B cell (primary cell): ENCODE data around the gene NGEF. TPM values are rescaled to one million over a fixed set of nuclear protein-coding genes. Genes with fewer than 3 reads are reported as not detected.

Source experiments
- ATAC-seq: fragments of 200-7000 bp; cut with Tn5 transposase; one replicate; pipeline ENCODE4 v1.10.0; 2021; ENCODE audit warnings: low read depth, mild to moderate bottlenecking, moderate number of reproducible peaks, moderate library complexity
- CTCF ChIA-PET: fragments of 350-600 bp; sonication (Branson Sonifier 250); formaldehyde crosslinking; loops from one replicate; lab custom pipeline; 2021; ENCODE audit warnings: antibody characterized with exemption, inconsistent platforms; lab: Charles Lee
- POLR2A ChIA-PET: fragments of 350-600 bp; sonication (Branson Sonifier 250); formaldehyde crosslinking; loops from one replicate; lab custom pipeline; 2021; ENCODE audit warnings: antibody characterized with exemption; lab: Charles Lee
- DNase-seq: peaks from one replicate; pipeline ENCODE4 v3.0.0; 2013
- H2AFZ ChIP-seq: 2 replicates; pipeline ENCODE4 v1.6.1; 2012; ENCODE audit warnings: mild to moderate bottlenecking, low read depth, low read length; ENCODE audit not compliant: insufficient read depth, poor library complexity, severe bottlenecking
- H3K27ac ChIP-seq, 2 donors: 1 replicate in 1 of 2; 2 replicates in 1 of 2; pipeline ENCODE4 v1.5.1; 2012 to 2013; ENCODE audit warnings: low read length in 2 of 2, mild to moderate bottlenecking in 2 of 2, moderate library complexity in 1 of 2
- H3K27me3 ChIP-seq, 4 experiments: fragments of 200-600 bp in 1 of 4; sonication (generic) in 1 of 4; replicated peaks in 1 of 4; 1 replicate in 2 of 4; 2 replicates in 2 of 4; pipeline versions ENCODE4 v1.6.1 to v1.7.0; 2013 to 2016; ENCODE audit warnings: low read length in 3 of 4, mild to moderate bottlenecking in 2 of 4, mixed read lengths in 1 of 4, moderate library complexity in 1 of 4; ENCODE audit not compliant: insufficient read depth in 4 of 4, control insufficient read depth in 3 of 4; ENCODE audit errors: control extremely low read depth in 1 of 4
- H3K36me3 ChIP-seq, 2 experiments: replicated peaks in 1 of 2; 1 replicate in 1 of 2; 2 replicates in 1 of 2; pipeline versions ENCODE4 v1.6.1 to v1.7.1; 2013; ENCODE audit warnings: low read length in 1 of 2; ENCODE audit not compliant: insufficient read depth in 2 of 2, control insufficient read depth in 1 of 2; ENCODE audit errors: control extremely low read depth in 1 of 2, extremely low read depth in 1 of 2
- H3K4me1 ChIP-seq, 2 donors: fragments of 200-600 bp in 1 of 2; sonication (generic) in 1 of 2; 1 replicate in 1 of 2; 2 replicates in 1 of 2; pipeline versions ENCODE4 v1.5.1 to v1.6.1; 2013 to 2017; ENCODE audit warnings: low read length in 2 of 2; ENCODE audit not compliant: control insufficient read depth in 2 of 2, insufficient read depth in 2 of 2
- H3K4me2 ChIP-seq: replicated peaks from 2 replicates; pipeline ENCODE3; 2012; ENCODE audit warnings: mild to moderate bottlenecking, low read depth, low read length; ENCODE audit not compliant: poor library complexity, severe bottlenecking
- H3K4me3 ChIP-seq, 5 experiments: fragments of 200-600 bp in 1 of 5; sonication (generic) in 1 of 5; 1 replicate in 3 of 5; 2 replicates in 2 of 5; pipeline versions ENCODE4 v1.5.1 to v1.7.0; 2011 to 2016; ENCODE audit warnings: low read length in 4 of 5, mild to moderate bottlenecking in 4 of 5, low read depth in 2 of 5, control low read depth in 1 of 5, moderate library complexity in 1 of 5; ENCODE audit not compliant: insufficient read depth in 1 of 5; ENCODE audit errors: control extremely low read depth in 1 of 5, extremely low read depth in 1 of 5
- H3K79me2 ChIP-seq: fragments of 200-600 bp; sonication (generic); one replicate; pipeline ENCODE4 v1.6.0; 2016; ENCODE audit warnings: low read length; ENCODE audit not compliant: control insufficient read depth, insufficient read depth
- H3K9ac ChIP-seq: fragments of 200-600 bp; sonication (generic); 2 replicates; pipeline ENCODE4 v1.6.1; 2017; ENCODE audit warnings: mild to moderate bottlenecking, low read length, moderate library complexity
- H3K9me3 ChIP-seq, 3 donors: one replicate each; pipeline versions ENCODE4 v1.6.1 to v1.7.1; 2013; ENCODE audit warnings: low read length in 2 of 3; ENCODE audit not compliant: control insufficient read depth in 2 of 3, insufficient read depth in 1 of 3; ENCODE audit errors: control extremely low read depth in 1 of 3
- H4K20me1 ChIP-seq: 2 replicates; pipeline ENCODE4 v1.6.0; 2012; ENCODE audit warnings: mild to moderate bottlenecking, low read length; ENCODE audit not compliant: insufficient read depth, control insufficient read depth, poor library complexity, severe bottlenecking
- H3K27ac Mint-ChIP-seq: one replicate; pipeline ENCODE4 v1.8.0; 2021; ENCODE audit warnings: mixed read lengths
- H3K27me3 Mint-ChIP-seq: one replicate; pipeline ENCODE4 v1.8.0; 2021; ENCODE audit warnings: mixed read lengths
- H3K4me1 Mint-ChIP-seq: one replicate; pipeline ENCODE4 v1.8.0; 2021; ENCODE audit warnings: mixed read lengths
- H3K4me3 Mint-ChIP-seq: one replicate; pipeline ENCODE4 v1.8.0; 2021; ENCODE audit warnings: mixed read lengths
- H3K9me3 Mint-ChIP-seq: one replicate; pipeline ENCODE4 v1.8.0; 2022; ENCODE audit warnings: mixed read lengths; ENCODE audit not compliant: insufficient read depth
- CTCF ChIP-seq: fragments of 200-600 bp; IDR thresholded peaks from one replicate; pipeline ENCODE4 v1.8.0; 2022; ENCODE audit warnings: antibody characterized with exemption, mild to moderate bottlenecking
- EZH2 ChIP-seq: IDR thresholded peaks from 2 replicates; pipeline ENCODE4 v1.6.1; 2012; ENCODE audit warnings: borderline replicate concordance, low read depth, mild to moderate bottlenecking, moderate library complexity, low read length; ENCODE audit not compliant: insufficient read depth, poor library complexity, severe bottlenecking
- WGBS: methylation state at CpG from one replicate; pipeline ENCODE4 v1.1.5; 2013; ENCODE audit warnings: missing lambda C conversion rate; ENCODE audit not compliant: insufficient coverage; 5-methylcytosine and 5-hydroxymethylcytosine counted together
- intact Hi-C: fragments of 100-400 bp; cut with micrococcal nuclease; formaldehyde crosslinking; loops from one replicate; pipeline ENCODE4 v1.10.0; 2022
- polyA plus RNA-seq: library from polyadenylated mRNA; depleted of rRNA; stranded (reverse); fragments of >200 nt; gene quantifications from 2 replicates; pipeline ENCODE4 v1.2.3, GENCODE V29; 2012
- total RNA-seq, 2 donors: library from RNA; stranded (reverse); fragments of 120-200 nt in 1 of 2; gene quantifications; 1 replicate in 1 of 2; 2 replicates in 1 of 2; pipeline versions ENCODE4 v1.2.3 to v1.2.4, GENCODE V29; 2013 to 2022

Gene NGEF
- total and polyA plus RNA-seq, 2 donors (not counting 1 experiment from before 2014, with no cell fraction given): not detected

GRCh38 chr2:232925821-232926156 is 87.3 kb downstream of the NGEF start:
- Histone ChIP-seq H4K20me1 (no peaks in the 10 kb centered on the region), H3K9ac (no peak overlapping the region), H3K4me3 (no peak overlapping the region), H3K4me1 (peaks cover 19 to 23% of the 10 kb centered on the region in 2 donors), H3K79me2 (no peaks in the 10 kb centered on the region), H3K36me3 (no peaks in the 10 kb centered on the region), H3K27me3 (peaks cover 0 to 63% (median 26%) of the 10 kb centered on the region in 4 experiments), H2AFZ (no peak overlapping the region), H3K27ac (no peak overlapping the region), H3K4me2 (no peak overlapping the region), H3K9me3 (peaks cover 1 to 10% (median 4%) of the 10 kb centered on the region in 3 donors)
- Mint-ChIP-seq H3K4me1 (peaks cover 15% of the 10 kb centered on the region), H3K27me3 (peaks cover 45% of the 10 kb centered on the region), H3K4me3 (no peak overlapping the region), H3K9me3 (no peaks in the 10 kb centered on the region), H3K27ac (no peak overlapping the region)
- WGBS: 19% methylated on average over 3 of the region's 11 CpGs
- TF ChIP-seq EZH2: no peak
- TF ChIP-seq CTCF: no peak
- CTCF ChIA-PET: no interaction called here
- ATAC-seq: no peak
- intact Hi-C loops: no loop called here
- POLR2A ChIA-PET: interaction anchor here (0.7 kb wide), 1 partner anchor 30 kb away, joined by 3 read pairs; no protein-coding TSS in a partner anchor
- DNase-seq: no peak

- no peak overlapping the region for H3K4me3 Mint-ChIP-seq
Measured at GRCh38 chr2:232925153-232925820, 87.8 kb downstream of the NGEF start.

More at GRCh38 chr2:232925153-232925820, 87.8 kb downstream of the NGEF start:
- peaks cover 19 to 23% of the 10 kb centered on the region in 2 donors for H3K4me1 ChIP-seq
- H4K20me1 ChIP-seq: no peaks in the 10 kb centered on the region
- POLR2A ChIA-PET: interaction anchor here (0.7 kb wide), 1 partner anchor 31 kb away, joined by 3 read pairs; no protein-coding TSS in a partner anchor
- H3K79me2 ChIP-seq: no peaks in the 10 kb centered on the region
- Mint-ChIP-seq H3K4me1 (peaks cover 15% of the 10 kb centered on the region), H3K9me3 (no peaks in the 10 kb centered on the region), H3K27me3 (peaks cover 46% of the 10 kb centered on the region), H3K27ac (no peak overlapping the region)
- intact Hi-C loops: no loop called here
- TF ChIP-seq CTCF (no peak), EZH2 (no peak)
- H2AFZ ChIP-seq: no peak overlapping the region
- H3K9me3 ChIP-seq: peaks cover 1 to 11% (median 4%) of the 10 kb centered on the region in 3 donors
- WGBS: 47% methylated on average over 9 of the region's 11 CpGs
- CTCF ChIA-PET: no interaction called here
- peaks cover 0 to 64% (median 26%) of the 10 kb centered on the region in 4 experiments for H3K27me3 ChIP-seq
- no peaks in the 10 kb centered on the region for H3K36me3 ChIP-seq
- no peak overlapping the region for H3K4me2 ChIP-seq
- ATAC-seq (no peak), DNase-seq (no peak)
- no peak overlapping the region for H3K4me3 ChIP-seq
- H3K27ac ChIP-seq: no peak overlapping the region
- H3K9ac ChIP-seq: no peak overlapping the region
